ENCODE data around the gene SLC16A12. TPM values are rescaled to one million over a fixed set of nuclear protein-coding genes. Genes with fewer than 3 reads are reported as not detected.

Gene SLC16A12
- polyA plus RNA-seq, 1 donor (not counting 4 experiments of a cell fraction or from before 2014, with no cell fraction given): 0.10 TPM

DNA sequence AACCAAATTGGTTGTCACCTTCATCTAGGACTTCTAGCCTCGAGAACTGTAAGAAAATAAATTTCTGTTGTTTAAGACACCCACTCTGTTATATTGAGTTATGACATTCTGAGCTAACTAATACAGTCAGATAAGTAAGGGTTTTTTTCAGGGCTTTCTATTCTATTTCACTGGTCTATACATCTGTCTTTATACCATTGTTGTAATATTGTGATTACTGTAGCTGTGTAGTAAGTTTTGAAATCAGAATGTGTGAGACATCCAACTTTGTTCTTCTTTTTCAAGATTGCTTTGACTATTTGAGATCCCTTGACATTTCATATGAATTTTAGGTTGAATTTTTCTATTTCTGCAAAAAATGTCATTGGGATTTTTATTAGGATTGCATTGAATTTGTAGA is 135.4 kb downstream of the SLC16A12 start:
- Histone ChIP-seq H3K4me2 (ENCODE audit: control insufficient read depth, extremely low read depth, insufficient read depth, low read depth, low read length) (no peak overlapping the region), H3K79me2 (ENCODE audit: control insufficient read depth, insufficient read depth, low read length) (peaks cover 4% of the 10 kb centered on the region), H3K9ac (ENCODE audit: control insufficient read depth, extremely low read depth, insufficient read depth, low read length) (no peak overlapping the region), H2AFZ (ENCODE audit: control insufficient read depth, low read length) (no peak overlapping the region), H4K20me1 (ENCODE audit: control insufficient read depth, extremely low read depth, insufficient read depth, low read length) (no peaks in the 10 kb centered on the region), H3K36me3 (ENCODE audit: control insufficient read depth in 2 of 2, extremely low read depth in 1 of 2, insufficient read depth in 2 of 2, low read length in 2 of 2) (peaks cover 0 to 13% of the 10 kb centered on the region in 2 experiments), H3K9me1 (ENCODE audit: control insufficient read depth, extremely low read depth, insufficient read depth, low read length) (no peaks in the 10 kb centered on the region), H3K4me1 (ENCODE audit: control insufficient read depth, extremely low read depth, insufficient read depth, low read length) (no peaks in the 10 kb centered on the region), H3K27ac (ENCODE audit: control insufficient read depth, insufficient read depth, low read length) (no peak overlapping the region), H3K4me3 (ENCODE audit: control insufficient read depth in 2 of 3, extremely low read depth in 1 of 3, insufficient read depth in 2 of 3, low read depth in 1 of 3, low read length in 3 of 3) (no peak overlapping the region), H3K27me3 (ENCODE audit: control insufficient read depth, extremely low read depth, insufficient read depth, low read length) (no peaks in the 10 kb centered on the region), H3K9me3 (ENCODE audit: control insufficient read depth, low read depth, low read length) (no peaks in the 10 kb centered on the region)
- dilution Hi-C loops (cut with MboI; ENCODE audit: extremely low pct_ligation_motif_present, low sequenced_read_pairs): no loop called here
- FAIRE-seq: no peak
- DNase-seq (ENCODE audit: low read depth, low spot score): no peak
- TF ChIP-seq, protein P1, sequence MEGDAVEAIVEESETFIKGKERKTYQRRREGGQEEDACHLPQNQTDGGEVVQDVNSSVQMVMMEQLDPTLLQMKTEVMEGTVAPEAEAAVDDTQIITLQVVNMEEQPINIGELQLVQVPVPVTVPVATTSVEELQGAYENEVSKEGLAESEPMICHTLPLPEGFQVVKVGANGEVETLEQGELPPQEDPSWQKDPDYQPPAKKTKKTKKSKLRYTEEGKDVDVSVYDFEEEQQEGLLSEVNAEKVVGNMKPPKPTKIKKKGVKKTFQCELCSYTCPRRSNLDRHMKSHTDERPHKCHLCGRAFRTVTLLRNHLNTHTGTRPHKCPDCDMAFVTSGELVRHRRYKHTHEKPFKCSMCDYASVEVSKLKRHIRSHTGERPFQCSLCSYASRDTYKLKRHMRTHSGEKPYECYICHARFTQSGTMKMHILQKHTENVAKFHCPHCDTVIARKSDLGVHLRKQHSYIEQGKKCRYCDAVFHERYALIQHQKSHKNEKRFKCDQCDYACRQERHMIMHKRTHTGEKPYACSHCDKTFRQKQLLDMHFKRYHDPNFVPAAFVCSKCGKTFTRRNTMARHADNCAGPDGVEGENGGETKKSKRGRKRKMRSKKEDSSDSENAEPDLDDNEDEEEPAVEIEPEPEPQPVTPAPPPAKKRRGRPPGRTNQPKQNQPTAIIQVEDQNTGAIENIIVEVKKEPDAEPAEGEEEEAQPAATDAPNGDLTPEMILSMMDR (optimal IDR thresholded peaks at IDR 0.05 in 1 of 3, IDR thresholded peaks at IDR 0.05 in 1 of 3, conservative IDR thresholded peaks at IDR 0.05 in 1 of 3; ENCODE audit: extremely low read depth in 1 of 3, insufficient read depth in 2 of 3, low read length in 3 of 3): no peak
- TF ChIP-seq EZH2 (IDR thresholded peaks at IDR 0.05; ENCODE audit: low read length): no peak

DNA sequence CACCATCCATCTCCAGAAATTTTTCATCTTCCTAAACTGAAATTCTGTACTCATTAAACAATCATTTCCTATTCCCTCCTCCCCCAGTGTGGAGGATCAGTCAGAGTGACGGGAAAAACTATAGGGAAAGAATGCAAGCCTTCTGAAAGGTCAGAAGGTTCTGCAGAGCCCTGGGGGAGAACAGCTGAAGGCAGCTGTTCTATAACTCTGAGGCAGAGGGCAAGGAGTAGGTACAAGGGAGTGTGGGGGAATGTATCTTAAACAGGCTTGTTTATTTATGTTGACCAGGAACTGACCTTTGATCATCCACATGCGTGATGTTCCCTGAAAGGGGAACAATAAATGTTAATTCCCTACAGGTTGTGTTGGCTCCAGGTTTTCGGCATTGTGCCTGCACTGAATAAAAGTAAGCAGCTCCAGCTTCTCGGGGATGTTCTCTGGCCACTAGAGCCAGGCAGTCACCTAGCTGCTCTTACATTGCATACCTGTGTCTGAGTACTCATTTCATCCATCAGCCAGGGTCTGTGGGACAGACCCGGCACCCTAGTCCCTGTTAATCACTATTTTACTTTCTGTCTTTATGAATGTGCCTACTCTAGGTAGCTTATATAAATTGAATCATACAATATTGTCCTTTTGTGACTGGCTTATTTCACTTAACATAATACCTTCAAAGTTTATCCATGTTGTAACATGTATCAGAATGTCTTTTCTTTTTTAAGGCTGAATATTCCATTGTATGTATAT is 137.2 kb downstream of the SLC16A12 start:
- dilution Hi-C loops (cut with MboI; ENCODE audit: extremely low pct_ligation_motif_present, low sequenced_read_pairs): no loop called here
- peaks cover 0 to 10% of the 10 kb centered on the region in 2 experiments for H3K36me3 ChIP-seq (ENCODE audit: control insufficient read depth in 2 of 2, extremely low read depth in 1 of 2, insufficient read depth in 2 of 2, low read length in 2 of 2)
- no peak overlapping the region for H2AFZ ChIP-seq (ENCODE audit: control insufficient read depth, low read length)
- H3K4me2 ChIP-seq (ENCODE audit: control insufficient read depth, extremely low read depth, insufficient read depth, low read depth, low read length): no peak overlapping the region
- H3K27ac ChIP-seq (ENCODE audit: control insufficient read depth, insufficient read depth, low read length): no peak overlapping the region
- no peaks in the 10 kb centered on the region for H3K27me3 ChIP-seq (ENCODE audit: control insufficient read depth, extremely low read depth, insufficient read depth, low read length)
- DNase-seq (ENCODE audit: low read depth, low spot score) (no peak), FAIRE-seq (no peak)
- no peaks in the 10 kb centered on the region for H3K9me3 ChIP-seq (ENCODE audit: control insufficient read depth, low read depth, low read length)
- no peak overlapping the region for H3K4me3 ChIP-seq (ENCODE audit: control insufficient read depth in 2 of 3, extremely low read depth in 1 of 3, insufficient read depth in 2 of 3, low read depth in 1 of 3, low read length in 3 of 3)
- no peaks in the 10 kb centered on the region for H4K20me1 ChIP-seq (ENCODE audit: control insufficient read depth, extremely low read depth, insufficient read depth, low read length)
- no peak for TF ChIP-seq EZH2 (IDR thresholded peaks at IDR 0.05; ENCODE audit: low read length)
- TF ChIP-seq, protein P1 (optimal IDR thresholded peaks at IDR 0.05 in 1 of 3, IDR thresholded peaks at IDR 0.05 in 1 of 3, conservative IDR thresholded peaks at IDR 0.05 in 1 of 3; ENCODE audit: extremely low read depth in 1 of 3, insufficient read depth in 2 of 3, low read length in 3 of 3): no peak
- no peak overlapping the region for H3K9ac ChIP-seq (ENCODE audit: control insufficient read depth, extremely low read depth, insufficient read depth, low read length)
- H3K79me2 ChIP-seq (ENCODE audit: control insufficient read depth, insufficient read depth, low read length): peaks cover 12% of the 10 kb centered on the region
- peaks cover 2% of the 10 kb centered on the region for H3K4me1 ChIP-seq (ENCODE audit: control insufficient read depth, extremely low read depth, insufficient read depth, low read length)
- H3K9me1 ChIP-seq (ENCODE audit: control insufficient read depth, extremely low read depth, insufficient read depth, low read length): no peaks in the 10 kb centered on the region

Measured in keratinocyte (primary cell).